PC-3 (cell line): ENCODE data around the gene PTPN14. TPM values are rescaled to one million over a fixed set of nuclear protein-coding genes. Genes with fewer than 3 reads are reported as not detected.

Experiments used
- ATAC-seq: fragments of 200-7000 bp; cut with Tn5 transposase; 2 replicates; pipeline ENCODE4 v1.9.1; 2020; ENCODE audit warnings: mild to moderate bottlenecking, moderate library complexity
- BruUV-seq: library from RNA; stranded (reverse); fragments of 400-500 nt; replicated peaks from 2 replicates; lab custom pipeline; 2021; lab: Mats Ljungman, UMichigan
- CTCF ChIA-PET: fragments of 300-600 bp; sonication (Branson Sonifier 250); formaldehyde crosslinking; loops from one replicate; lab custom pipeline; 2022; ENCODE audit warnings: antibody characterized with exemption; lab: Charles Lee
- POLR2A ChIA-PET: fragments of 300-600 bp; sonication (Branson Sonifier 250); formaldehyde crosslinking; loops from one replicate; lab custom pipeline; 2022; ENCODE audit warnings: antibody characterized with exemption; ENCODE audit not compliant: unreplicated experiment; lab: Charles Lee
- DNase-seq: peaks from one replicate; pipeline ENCODE4 v3.0.0-alpha.2; 2015
- H2AFZ ChIP-seq: fragments of 300-600 bp; sonication (generic); 2 replicates; pipeline ENCODE4 v1.6.0; 2016; ENCODE audit warnings: antibody characterized with exemption, low read length
- H3F3A ChIP-seq: fragments of 300-600 bp; sonication (generic); one replicate; pipeline ENCODE4 v1.6.0; 2017; ENCODE audit warnings: antibody characterized with exemption, low read length, control low read depth, mild to moderate bottlenecking; ENCODE audit not compliant: unreplicated experiment
- H3K27ac ChIP-seq: fragments of 300-600 bp; sonication (generic); 2 replicates; pipeline ENCODE4 v1.5.1; 2016; ENCODE audit warnings: mild to moderate bottlenecking, low read length
- H3K27me3 ChIP-seq: fragments of 300-600 bp; sonication (generic); 2 replicates; pipeline ENCODE4 v1.6.1; 2016; ENCODE audit warnings: low read length, mixed read lengths
- H3K36me3 ChIP-seq: fragments of 300-600 bp; sonication (generic); 2 replicates; pipeline ENCODE4 v1.6.1; 2016; ENCODE audit warnings: low read depth, mixed run types, low read length, mixed read lengths
- H3K4me1 ChIP-seq: fragments of 300-600 bp; sonication (generic); 2 replicates; pipeline ENCODE4 v1.5.1; 2016; ENCODE audit warnings: low read length; ENCODE audit not compliant: insufficient read depth
- H3K4me2 ChIP-seq: fragments of 300-600 bp; sonication (generic); 2 replicates; pipeline ENCODE4 v1.6.0; 2016; ENCODE audit warnings: low read length
- H3K4me3 ChIP-seq: fragments of 300-600 bp; sonication (generic); 2 replicates; pipeline ENCODE4 v1.5.1; 2016; ENCODE audit warnings: mild to moderate bottlenecking, low read length, mixed read lengths
- H3K79me2 ChIP-seq: fragments of 300-600 bp; sonication (generic); 2 replicates; pipeline ENCODE4 v1.6.1; 2017; ENCODE audit warnings: low read length, mixed read lengths
- H3K9ac ChIP-seq: fragments of 300-600 bp; sonication (generic); 2 replicates; pipeline ENCODE4 v1.6.0; 2016; ENCODE audit warnings: mild to moderate bottlenecking, low read length
- H3K9me2 ChIP-seq: fragments of 300-600 bp; sonication (generic); replicated peaks from 2 replicates; pipeline ENCODE4 v1.6.1; 2016; ENCODE audit warnings: mixed run types, low read length, mixed read lengths
- H3K9me3 ChIP-seq: fragments of 300-600 bp; sonication (generic); 2 replicates; pipeline ENCODE4 v1.6.1; 2016; ENCODE audit warnings: low read length, mixed read lengths
- H4K20me1 ChIP-seq: fragments of 300-600 bp; sonication (generic); 2 replicates; pipeline ENCODE4 v1.6.1; 2016; ENCODE audit warnings: low read length, mixed read lengths
- EZH2 ChIP-seq: fragments of 300-600 bp; sonication (generic); IDR thresholded peaks from one replicate; pipeline ENCODE4 v1.6.1; 2017; ENCODE audit warnings: antibody characterized with exemption, mild to moderate bottlenecking, low read length; ENCODE audit not compliant: unreplicated experiment
- EZH2phosphoT487 ChIP-seq: fragments of 300-600 bp; sonication (generic); IDR thresholded peaks from 2 replicates; pipeline ENCODE4 v1.6.1; 2018; ENCODE audit warnings: mild to moderate bottlenecking, antibody characterized with exemption, low read length, borderline replicate concordance
- intact Hi-C: fragments of 100-400 bp; cut with micrococcal nuclease; formaldehyde crosslinking; loops from 2 replicates; pipeline ENCODE4 v1.9.0; 2023
- total RNA-seq: library from RNA; depleted of rRNA; stranded (reverse); fragments of >200 nt; gene quantifications from 2 replicates; pipeline ENCODE4 v1.2.3, GENCODE V29; 2014
- TF ChIP-seq, protein P1 (sequence below): fragments of 300-600 bp; sonication (generic); conservative IDR thresholded peaks from 2 replicates; pipeline ENCODE4 v1.5.1; 2017; ENCODE audit warnings: antibody characterized with exemption, low read depth, mild to moderate bottlenecking, low read length

PTPN14 gene
- total RNA-seq, 1 experiment from 2014 or later, result 12.6 TPM

DNA sequence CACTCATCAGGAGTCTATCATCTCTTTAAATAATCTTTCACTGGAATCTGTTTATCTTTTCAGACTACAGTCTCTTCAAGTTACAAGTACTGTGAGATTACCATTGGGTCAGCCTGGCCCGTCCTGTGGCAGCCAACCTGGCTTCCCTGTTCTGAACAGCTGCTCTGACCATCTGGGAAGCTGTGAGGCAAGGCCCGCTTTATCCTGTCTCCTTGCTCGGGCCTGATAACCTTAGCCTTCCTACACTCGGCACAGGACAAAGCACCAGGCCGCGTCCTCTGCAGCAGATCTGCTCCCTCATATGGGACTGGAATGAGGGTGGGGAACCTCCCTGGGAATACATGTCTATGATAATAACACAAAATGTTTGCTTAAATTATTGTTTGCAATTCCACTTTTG is 113.3 kb downstream of the PTPN14 start:
- Histone ChIP-seq H3K9me2 (no peaks in the 10 kb centered on the region), H3K36me3 (no peaks in the 10 kb centered on the region), H2AFZ (no peak overlapping the region), H3K9ac (no peak overlapping the region), H3K27ac (no peak overlapping the region), H3K4me3 (no peak overlapping the region), H3K27me3 (no peaks in the 10 kb centered on the region), H4K20me1 (no peaks in the 10 kb centered on the region), H3K4me2 (no peak overlapping the region), H3K9me3 (no peaks in the 10 kb centered on the region), H3K4me1 (peaks cover 21% of the 10 kb centered on the region), H3K79me2 (peaks cover 16% of the 10 kb centered on the region), H3F3A (no peaks in the 10 kb centered on the region)
- POLR2A ChIA-PET, result no interaction called here
- TF ChIP-seq EZH2phosphoT487 (no peak), EZH2 (no peak)
- TF ChIP-seq, protein P1, sequence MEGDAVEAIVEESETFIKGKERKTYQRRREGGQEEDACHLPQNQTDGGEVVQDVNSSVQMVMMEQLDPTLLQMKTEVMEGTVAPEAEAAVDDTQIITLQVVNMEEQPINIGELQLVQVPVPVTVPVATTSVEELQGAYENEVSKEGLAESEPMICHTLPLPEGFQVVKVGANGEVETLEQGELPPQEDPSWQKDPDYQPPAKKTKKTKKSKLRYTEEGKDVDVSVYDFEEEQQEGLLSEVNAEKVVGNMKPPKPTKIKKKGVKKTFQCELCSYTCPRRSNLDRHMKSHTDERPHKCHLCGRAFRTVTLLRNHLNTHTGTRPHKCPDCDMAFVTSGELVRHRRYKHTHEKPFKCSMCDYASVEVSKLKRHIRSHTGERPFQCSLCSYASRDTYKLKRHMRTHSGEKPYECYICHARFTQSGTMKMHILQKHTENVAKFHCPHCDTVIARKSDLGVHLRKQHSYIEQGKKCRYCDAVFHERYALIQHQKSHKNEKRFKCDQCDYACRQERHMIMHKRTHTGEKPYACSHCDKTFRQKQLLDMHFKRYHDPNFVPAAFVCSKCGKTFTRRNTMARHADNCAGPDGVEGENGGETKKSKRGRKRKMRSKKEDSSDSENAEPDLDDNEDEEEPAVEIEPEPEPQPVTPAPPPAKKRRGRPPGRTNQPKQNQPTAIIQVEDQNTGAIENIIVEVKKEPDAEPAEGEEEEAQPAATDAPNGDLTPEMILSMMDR, result no peak
- intact Hi-C loops, result no loop called here
- CTCF ChIA-PET, result no interaction called here
- ATAC-seq (no peak), DNase-seq (no peak)
- no TSS peak for BruUV-seq

DNA sequence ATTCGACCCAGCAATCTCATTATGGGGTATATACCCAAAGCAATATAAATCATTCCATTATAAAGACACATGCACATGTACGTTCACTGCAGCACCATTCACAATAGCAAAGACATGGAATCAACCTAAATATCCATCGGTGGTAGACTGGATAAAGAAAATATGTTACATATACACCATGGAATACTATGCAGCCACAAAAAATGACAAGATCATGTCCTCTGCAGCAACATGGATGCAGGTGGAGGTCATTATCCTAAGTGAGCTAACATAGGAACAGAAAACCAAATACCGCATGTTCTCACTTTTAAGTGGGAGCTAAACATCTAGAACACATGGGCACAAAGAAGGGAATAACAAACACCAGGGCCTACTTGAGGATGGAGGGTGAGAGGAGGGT is 115.5 kb downstream of the PTPN14 start:
- 0 out of 2 replicates have a peak, but pooled peaks cover 9% of the 10 kb centered on the region for H3K79me2 ChIP-seq
- peaks cover 21% of the 10 kb centered on the region for H3K4me1 ChIP-seq

DNA sequence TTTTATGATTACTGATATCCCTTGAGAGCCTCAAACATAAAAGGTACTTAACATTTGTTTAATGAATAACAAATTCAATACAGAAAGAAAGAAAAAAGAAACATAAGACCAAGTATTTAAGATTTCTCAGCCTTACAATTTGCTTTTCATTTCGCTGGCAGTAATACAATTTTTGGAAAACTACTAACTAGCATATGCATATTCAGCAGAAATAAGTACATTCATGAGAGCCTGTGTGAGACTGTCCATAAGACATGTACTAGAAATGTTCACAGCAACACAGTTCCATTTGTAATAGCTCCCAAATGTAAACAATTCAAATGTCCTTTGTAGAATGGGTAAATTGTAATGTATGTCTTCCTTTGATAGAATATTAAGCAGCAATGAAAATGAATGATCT is 119.2 kb downstream of the PTPN14 start:
- H3F3A ChIP-seq, result peaks cover 3% of the 10 kb centered on the region
- H2AFZ ChIP-seq, result no peak overlapping the region
- peaks cover 16% of the 10 kb centered on the region for H3K4me1 ChIP-seq
- H3K9ac ChIP-seq, result no peak overlapping the region
- no peaks in the 10 kb centered on the region for H3K27me3 ChIP-seq
- 0 out of 2 replicates have a peak, but pooled peaks cover 13% of the 10 kb centered on the region for H3K79me2 ChIP-seq
- H3K9me3 ChIP-seq, result no peaks in the 10 kb centered on the region
- no peaks in the 10 kb centered on the region for H3K36me3 ChIP-seq
- ATAC-seq, result no peak
- no peak overlapping the region for H3K4me2 ChIP-seq
- DNase-seq, result no peak
- TF ChIP-seq EZH2, result no peak
- TF ChIP-seq, protein P1, result no peak
- TF ChIP-seq EZH2phosphoT487, result no peak
- H3K4me3 ChIP-seq, result no peak overlapping the region
- intact Hi-C loops, result no loop called here
- ChIA-PET CTCF (no interaction called here), POLR2A (no interaction called here)
- no peaks in the 10 kb centered on the region for H4K20me1 ChIP-seq
- H3K27ac ChIP-seq, result no peak overlapping the region
- BruUV-seq, result no TSS peak
- H3K9me2 ChIP-seq, result no peaks in the 10 kb centered on the region

More for the DNA sequence above, 115.5 kb downstream of the PTPN14 start:
- POLR2A ChIA-PET, result no interaction called here
- no peak overlapping the region for H2AFZ ChIP-seq
- no peak overlapping the region for H3K4me3 ChIP-seq
- DNase-seq (no peak), ATAC-seq (no peak)
- H3K4me2 ChIP-seq, result no peak overlapping the region
- no peak overlapping the region for H3K9ac ChIP-seq
- intact Hi-C loops, result no loop called here
- TF ChIP-seq, protein P1, result no peak
- TF ChIP-seq EZH2 (no peak), EZH2phosphoT487 (no peak)
- H3F3A ChIP-seq, result no peaks in the 10 kb centered on the region
- H4K20me1 ChIP-seq, result no peaks in the 10 kb centered on the region
- H3K9me3 ChIP-seq, result no peaks in the 10 kb centered on the region
- CTCF ChIA-PET, result no interaction called here
- H3K9me2 ChIP-seq, result no peaks in the 10 kb centered on the region
- no TSS peak for BruUV-seq
- H3K36me3 ChIP-seq, result no peaks in the 10 kb centered on the region
- H3K27me3 ChIP-seq, result no peaks in the 10 kb centered on the region
- no peak overlapping the region for H3K27ac ChIP-seq
